ENCODE measurements around the gene JAK1.

GRCh38 chr1:64881281-64881680, 85.1 kb downstream of the JAK1 start:
- TF ChIP-seq, protein P1, sequence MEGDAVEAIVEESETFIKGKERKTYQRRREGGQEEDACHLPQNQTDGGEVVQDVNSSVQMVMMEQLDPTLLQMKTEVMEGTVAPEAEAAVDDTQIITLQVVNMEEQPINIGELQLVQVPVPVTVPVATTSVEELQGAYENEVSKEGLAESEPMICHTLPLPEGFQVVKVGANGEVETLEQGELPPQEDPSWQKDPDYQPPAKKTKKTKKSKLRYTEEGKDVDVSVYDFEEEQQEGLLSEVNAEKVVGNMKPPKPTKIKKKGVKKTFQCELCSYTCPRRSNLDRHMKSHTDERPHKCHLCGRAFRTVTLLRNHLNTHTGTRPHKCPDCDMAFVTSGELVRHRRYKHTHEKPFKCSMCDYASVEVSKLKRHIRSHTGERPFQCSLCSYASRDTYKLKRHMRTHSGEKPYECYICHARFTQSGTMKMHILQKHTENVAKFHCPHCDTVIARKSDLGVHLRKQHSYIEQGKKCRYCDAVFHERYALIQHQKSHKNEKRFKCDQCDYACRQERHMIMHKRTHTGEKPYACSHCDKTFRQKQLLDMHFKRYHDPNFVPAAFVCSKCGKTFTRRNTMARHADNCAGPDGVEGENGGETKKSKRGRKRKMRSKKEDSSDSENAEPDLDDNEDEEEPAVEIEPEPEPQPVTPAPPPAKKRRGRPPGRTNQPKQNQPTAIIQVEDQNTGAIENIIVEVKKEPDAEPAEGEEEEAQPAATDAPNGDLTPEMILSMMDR (IDR thresholded peaks at IDR 0.05): no peak
- TF ChIP-seq POLR2A (IDR thresholded peaks at IDR 0.05): no peak
